ENCODE measurements around the gene KCNQ4. TPM values are rescaled to one million over a fixed set of nuclear protein-coding genes. Genes with fewer than 3 reads are reported as not detected.

The KCNQ4 gene
- total RNA-seq, 1 donor from 2014 or later = 0.85 TPM

GRCh38 chr1:40887652-40888051, 104.1 kb downstream of the KCNQ4 start:
- Mint-ChIP-seq H3K36me3 (no peaks in the 10 kb centered on the region), H3K4me3 (no peak overlapping the region), H3K27me3 (peaks cover 25% of the 10 kb centered on the region), H3K27ac (no peak overlapping the region), H3K4me1 (ENCODE audit: unreplicated experiment) (no peaks in the 10 kb centered on the region), H3K9me3 (no peaks in the 10 kb centered on the region)
- TF ChIP-seq CTCF (conservative IDR thresholded peaks at IDR 0.05) = no peak
- DNase-seq (ENCODE audit: extremely low spot score, unreplicated experiment) = no peak

Small RNA genes within 50 kb of the gene (microRNA-seq; reads per million reads assigned to microRNA genes)
- gene MIR30C1 (84.0 reads per million, percentile 61 among the genes with 10 or more reads in this experiment), gene MIR30E (11,810 reads per million, percentile 97 among the genes with 10 or more reads in this experiment)

Other genes with a start within 250 kb of the KCNQ4 start
- 2.0 and 4.2 TPM in 2 replicates for gene RIMS3, start 118.1 kb upstream of the KCNQ4 start, total RNA-seq (ENCODE audit: low replicate concordance)
- gene NFYC, start 92.1 kb upstream of the KCNQ4 start, total RNA-seq (ENCODE audit: low replicate concordance) = 70.0 and 71.3 TPM in 2 replicates
- gene CITED4, start 78.6 kb downstream of the KCNQ4 start, total RNA-seq (ENCODE audit: low replicate concordance) = 101 and 207 TPM in 2 replicates
- 34.3 and 60.5 TPM in 2 replicates for gene CTPS1, start 195.9 kb downstream of the KCNQ4 start, total RNA-seq (ENCODE audit: low replicate concordance)
- gene SLFNL1, start 237.9 kb downstream of the KCNQ4 start, total RNA-seq (ENCODE audit: low replicate concordance) = 0.14 and 0.60 TPM in 2 replicates